GM18498 (cell line): ENCODE results near the gene SRP68.

ENCODE experiments used
- ATAC-seq: cut with Tn5 transposase; IDR thresholded peaks from one replicate; pipeline ENCODE4 v1.9.1; 2021; ENCODE audit warnings: mild to moderate bottlenecking, moderate library complexity; ENCODE audit not compliant: unreplicated experiment

SRP68 gene

GRCh38 chr17:76072148-76072858 lies at the start of gene SRP68:
SRP68 (minus strand) TSS chr17:76072517; CDS start chr17:76072491, 26 bp downstream.
- peak; percentile 94 for ATAC-seq

- peak; percentile 19 for ATAC-seq
Measured at GRCh38 chr17:76121932-76122430, 49.7 kb upstream of the SRP68 start.

- no peak for ATAC-seq
Measured at GRCh38 chr17:76120658-76121008, 48.3 kb upstream of the SRP68 start.

- ATAC-seq = no peak
Measured at GRCh38 chr17:76119409-76120371, 47.4 kb upstream of the SRP68 start.

- no peak for ATAC-seq
Measured at GRCh38 chr17:76115138-76115754, 42.9 kb upstream of the SRP68 start.

GRCh38 chr17:76111956-76112355 lies 39.6 kb upstream of the SRP68 start:
- ATAC-seq = no peak

GRCh38 chr17:76107509-76107908 lies 35.2 kb upstream of the SRP68 start:
- ATAC-seq = no peak

GRCh38 chr17:76106703-76107102 lies 34.4 kb upstream of the SRP68 start:
- no peak for ATAC-seq

GRCh38 chr17:76104896-76105231 lies 32.5 kb upstream of the SRP68 start:
- no peak for ATAC-seq

GRCh38 chr17:76104140-76104895 lies 32.0 kb upstream of the SRP68 start:
- ATAC-seq = no peak

- ATAC-seq = peak; percentile 89
Measured at GRCh38 chr17:76103274-76104139, 31.2 kb upstream of the SRP68 start, which contains the start of gene EXOC7. EXOC7 (minus strand) TSS chr17:76103787; CDS start chr17:76103692, 95 bp downstream.

- ATAC-seq = no peak
Measured at GRCh38 chr17:76102944-76103273, 30.6 kb upstream of the SRP68 start.

- no peak for ATAC-seq
Measured at GRCh38 chr17:76097716-76098295, 25.5 kb upstream of the SRP68 start.

GRCh38 chr17:76095943-76096342 lies 23.6 kb upstream of the SRP68 start:
- no peak for ATAC-seq

GRCh38 chr17:76094046-76094445 lies 21.7 kb upstream of the SRP68 start:
- no peak for ATAC-seq

GRCh38 chr17:76092526-76093413 lies 20.5 kb upstream of the SRP68 start:
- ATAC-seq = no peak

- ATAC-seq = no peak
Measured at GRCh38 chr17:76091526-76092286, 19.4 kb upstream of the SRP68 start.
